Measurements from ENCODE around the gene B4GALT3. TPM values are rescaled to one million over a fixed set of nuclear protein-coding genes. Genes with fewer than 3 reads are reported as not detected.

B4GALT3 gene
- total and polyA plus RNA-seq, 2 experiments from 2014 or later = 36.9 to 44.7 TPM

- H3K27me3 ChIP-seq = no peaks in the 10 kb centered on the region
- no peak overlapping the region for H3K27ac ChIP-seq
- H3K4me3 ChIP-seq = no peak overlapping the region
- no peaks in the 10 kb centered on the region for H3K36me3 ChIP-seq
- TF ChIP-seq CTCF (IDR thresholded peaks at IDR 0.05; ENCODE audit: low read depth, low read length) = no peak
- H3K9me3 ChIP-seq (ENCODE audit: low read depth) = no peaks in the 10 kb centered on the region
- no peak for DNase-seq (ENCODE audit: low read depth in 1 of 2, low spot score in 1 of 2)
- no peaks in the 10 kb centered on the region for H3K4me1 ChIP-seq (ENCODE audit: low read depth)
Measured at GRCh38 chr1:161187311-161187710, 10.0 kb upstream of the B4GALT3 start.

DNA sequence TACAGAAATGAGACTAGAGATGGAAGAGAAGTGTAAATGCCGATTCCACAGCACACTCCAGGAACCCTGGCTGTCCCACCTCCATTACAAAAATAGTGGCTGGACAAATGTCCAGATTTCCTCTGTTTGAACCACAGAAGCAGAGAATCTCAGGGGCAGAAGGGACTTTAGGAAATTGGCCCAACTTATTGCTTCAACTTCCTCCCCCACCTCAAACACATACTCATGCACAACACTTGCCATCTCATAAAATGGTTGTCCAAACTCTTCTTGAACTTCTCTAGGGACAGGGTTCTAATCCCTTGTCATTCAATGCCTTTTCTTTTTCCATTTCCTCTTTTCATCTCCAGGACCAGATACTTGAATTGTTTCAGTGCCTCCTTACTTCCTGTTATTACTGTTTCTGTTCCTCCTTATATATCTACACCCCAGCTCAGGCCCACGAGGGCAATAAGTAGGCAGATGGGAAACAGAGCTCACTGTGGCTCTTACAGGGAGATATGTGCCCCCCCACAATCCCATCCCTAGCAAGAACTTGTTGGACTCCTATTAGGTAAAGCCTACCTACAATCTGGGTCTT is 8.5 kb upstream of the B4GALT3 start:
- DNase-seq (ENCODE audit: low read depth in 1 of 2, low spot score in 1 of 2) = no peak
- no peaks in the 10 kb centered on the region for H3K27me3 ChIP-seq
- no peak overlapping the region for H3K4me3 ChIP-seq
- H3K36me3 ChIP-seq = no peaks in the 10 kb centered on the region
- no peak overlapping the region for H3K27ac ChIP-seq
- no peaks in the 10 kb centered on the region for H3K9me3 ChIP-seq (ENCODE audit: low read depth)
- no peak for TF ChIP-seq CTCF (IDR thresholded peaks at IDR 0.05; ENCODE audit: low read depth, low read length)
- H3K4me1 ChIP-seq (ENCODE audit: low read depth) = no peaks in the 10 kb centered on the region

GRCh38 chr1:161185282-161185682 is 8.0 kb upstream of the B4GALT3 start:
- Histone ChIP-seq H3K27ac (no peak overlapping the region), H3K4me3 (no peak overlapping the region), H3K9me3 (ENCODE audit: low read depth) (no peaks in the 10 kb centered on the region), H3K27me3 (no peaks in the 10 kb centered on the region), H3K36me3 (no peaks in the 10 kb centered on the region), H3K4me1 (ENCODE audit: low read depth) (no peaks in the 10 kb centered on the region)
- DNase-seq (ENCODE audit: low read depth in 1 of 2, low spot score in 1 of 2) = peak in 1 of 2 donors; percentile 83
- no peak for TF ChIP-seq CTCF (IDR thresholded peaks at IDR 0.05; ENCODE audit: low read depth, low read length)

DNA sequence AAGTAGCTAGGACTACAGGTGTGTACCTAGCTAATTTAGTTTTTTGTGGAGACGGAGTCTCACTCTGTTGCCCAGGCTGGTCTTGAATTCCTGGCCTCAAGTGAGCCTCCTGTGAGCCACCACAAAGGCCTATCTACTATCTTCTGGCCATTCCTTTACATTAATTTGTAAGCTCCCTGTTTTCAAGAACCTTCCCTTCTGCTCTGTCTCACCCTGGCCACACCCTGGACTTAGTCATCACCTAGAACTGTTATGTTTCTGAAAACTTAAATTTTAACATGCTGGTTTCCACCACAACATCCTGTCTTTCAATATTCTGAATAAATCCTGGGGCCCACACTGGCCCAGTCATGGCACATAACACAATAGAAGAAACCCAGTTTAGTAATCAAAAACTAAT is 4.9 kb upstream of the B4GALT3 start:
- no peaks in the 10 kb centered on the region for H3K9me3 ChIP-seq (ENCODE audit: low read depth)
- no peaks in the 10 kb centered on the region for H3K36me3 ChIP-seq
- no peak overlapping the region for H3K4me3 ChIP-seq
- H3K27me3 ChIP-seq = no peaks in the 10 kb centered on the region
- no peaks in the 10 kb centered on the region for H3K4me1 ChIP-seq (ENCODE audit: low read depth)
- H3K27ac ChIP-seq = no peak overlapping the region
- no peak for TF ChIP-seq CTCF (IDR thresholded peaks at IDR 0.05; ENCODE audit: low read depth, low read length)
- no peak for DNase-seq (ENCODE audit: low read depth in 1 of 2, low spot score in 1 of 2)

DNA sequence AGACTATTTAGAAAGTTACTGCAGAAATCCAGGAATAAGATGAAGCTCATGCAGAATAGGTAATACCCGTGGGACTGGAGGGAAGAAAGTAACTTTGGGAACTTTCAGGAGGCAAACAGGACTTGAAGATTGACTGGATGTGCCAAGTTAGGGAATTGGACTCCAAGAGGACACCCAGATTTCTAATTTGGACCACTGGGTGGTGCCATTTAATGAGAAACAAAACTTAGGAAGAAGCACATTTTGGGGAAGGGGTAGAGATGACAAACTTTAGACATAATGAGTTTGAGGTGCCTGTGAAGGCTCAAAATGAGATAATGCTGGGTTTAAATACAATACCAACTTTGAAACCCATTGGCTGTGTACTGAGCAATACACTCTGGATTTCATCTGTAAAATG is 3.3 kb upstream of the B4GALT3 start:
- no peaks in the 10 kb centered on the region for H3K9me3 ChIP-seq (ENCODE audit: low read depth)
- H3K36me3 ChIP-seq = no peaks in the 10 kb centered on the region
- DNase-seq (ENCODE audit: low read depth in 1 of 2, low spot score in 1 of 2) = no peak
- TF ChIP-seq CTCF (IDR thresholded peaks at IDR 0.05; ENCODE audit: low read depth, low read length) = peak; percentile 32
- no peaks in the 10 kb centered on the region for H3K4me1 ChIP-seq (ENCODE audit: low read depth)
- H3K27ac ChIP-seq = no peak overlapping the region
- no peaks in the 10 kb centered on the region for H3K27me3 ChIP-seq
- no peak overlapping the region for H3K4me3 ChIP-seq
